HG02571 (cell line): ENCODE measurements around the gene SND1.

Source experiments
- ATAC-seq: cut with Tn5 transposase; IDR thresholded peaks from one replicate; pipeline ENCODE4 v1.9.1; 2021; ENCODE audit warnings: mild to moderate bottlenecking, moderate library complexity; ENCODE audit not compliant: unreplicated experiment

Gene SND1

DNA sequence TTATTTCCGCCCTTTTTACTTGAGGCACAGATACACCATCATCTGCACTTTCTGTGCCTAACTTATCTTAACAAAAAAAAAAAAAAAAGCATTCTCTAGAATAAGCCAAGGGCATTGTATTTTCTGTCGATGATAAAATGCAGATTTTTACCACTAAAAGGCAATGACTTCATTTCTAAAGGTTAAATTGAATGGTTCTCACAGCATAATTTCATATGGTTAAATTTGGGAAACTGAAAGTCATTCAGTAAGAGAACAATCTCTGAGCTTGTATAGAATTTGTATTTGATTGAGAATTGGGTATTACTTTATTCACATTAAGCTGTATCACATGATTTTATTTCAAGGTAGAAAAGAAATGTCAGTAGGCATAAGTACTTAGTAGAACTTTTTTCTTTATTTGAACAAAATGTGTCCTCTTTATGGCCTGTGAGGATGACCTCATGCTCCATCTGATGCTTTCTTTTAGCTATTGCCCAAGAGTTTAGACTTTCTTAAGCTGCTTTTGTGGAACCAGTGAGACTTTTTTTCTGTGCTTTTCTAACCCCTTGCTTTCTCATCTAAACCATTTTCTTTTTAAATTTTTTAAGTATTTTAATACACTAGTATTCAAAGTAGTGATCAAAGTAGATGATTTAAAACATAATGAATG lies 268.9 kb downstream of the SND1 start:
- no peak for ATAC-seq

GRCh38 chr7:127922656-127923055 lies 270.7 kb downstream of the SND1 start:
- no peak for ATAC-seq

DNA sequence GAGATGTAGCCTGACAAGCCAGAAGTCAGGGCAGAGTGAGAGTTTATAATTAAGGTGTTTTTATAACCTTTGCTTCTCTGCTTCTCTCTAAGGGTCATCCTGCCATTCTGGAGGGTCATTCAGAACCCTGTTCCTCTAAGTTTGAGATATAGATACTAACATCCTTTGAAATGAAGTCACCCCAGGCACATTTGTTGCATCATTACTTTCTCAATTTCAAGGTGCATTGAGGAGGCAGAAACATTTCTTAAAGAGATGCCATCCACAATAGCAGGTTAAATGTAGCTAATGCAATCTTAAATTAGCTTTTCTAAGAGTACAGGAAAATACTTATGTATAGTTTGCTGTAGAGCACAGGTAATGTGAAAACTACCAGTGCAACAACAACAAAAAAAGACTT lies 272.9 kb downstream of the SND1 start:
- no peak for ATAC-seq

GRCh38 chr7:127927348-127927696 lies 275.3 kb downstream of the SND1 start:
- no peak for ATAC-seq

GRCh38 chr7:127928222-127928621 lies 276.2 kb downstream of the SND1 start:
- ATAC-seq, result no peak

- ATAC-seq, result no peak
These were observed 276.9 kb downstream of the SND1 start for GRCh38 chr7:127928852-127929251.

DNA sequence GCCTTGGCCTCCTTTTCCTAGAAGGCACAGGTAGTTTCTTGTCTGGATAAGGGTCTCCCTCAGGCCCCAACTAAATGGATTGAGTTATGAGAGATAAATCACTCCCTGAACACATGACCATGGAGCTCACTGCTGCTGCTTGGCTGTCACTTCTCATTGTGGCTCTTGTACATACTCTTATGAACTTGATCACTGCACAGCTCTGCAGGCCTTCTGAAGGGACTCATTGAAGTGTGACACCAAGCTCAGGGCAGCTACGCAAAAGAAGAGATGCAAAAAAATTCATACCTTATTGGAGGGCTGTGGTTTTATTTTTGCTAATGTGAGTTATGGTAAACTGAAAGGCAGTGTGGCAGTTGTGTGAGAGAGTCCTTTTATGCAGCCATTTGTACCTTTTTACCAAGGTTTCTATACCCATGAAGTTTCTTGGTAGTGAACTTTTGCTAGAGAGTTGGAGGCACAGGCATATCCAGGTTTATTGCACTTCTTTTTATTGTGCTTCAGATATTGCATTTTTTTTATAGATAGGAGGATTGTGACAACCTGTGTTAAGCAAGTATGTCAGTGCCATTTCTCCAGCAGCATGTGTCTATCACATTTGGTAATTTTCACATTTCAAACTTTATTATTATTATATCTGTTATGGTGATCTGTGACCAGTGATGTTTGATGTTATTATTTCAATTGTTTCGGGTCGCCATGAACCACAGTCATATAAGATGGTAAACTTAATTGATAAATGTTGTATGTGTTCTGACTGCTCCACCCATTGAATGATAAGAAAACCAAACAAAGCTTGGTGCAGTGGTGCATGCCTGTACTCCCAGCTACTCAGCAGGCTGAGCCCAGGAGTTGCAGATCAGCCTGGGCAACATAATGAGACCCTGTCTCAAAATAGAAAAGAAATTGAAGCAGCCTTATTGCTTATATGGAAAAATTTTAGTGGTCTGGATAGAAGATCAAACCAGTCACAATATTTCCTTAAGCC lies 278.6 kb downstream of the SND1 start:
- ATAC-seq, result no peak

DNA sequence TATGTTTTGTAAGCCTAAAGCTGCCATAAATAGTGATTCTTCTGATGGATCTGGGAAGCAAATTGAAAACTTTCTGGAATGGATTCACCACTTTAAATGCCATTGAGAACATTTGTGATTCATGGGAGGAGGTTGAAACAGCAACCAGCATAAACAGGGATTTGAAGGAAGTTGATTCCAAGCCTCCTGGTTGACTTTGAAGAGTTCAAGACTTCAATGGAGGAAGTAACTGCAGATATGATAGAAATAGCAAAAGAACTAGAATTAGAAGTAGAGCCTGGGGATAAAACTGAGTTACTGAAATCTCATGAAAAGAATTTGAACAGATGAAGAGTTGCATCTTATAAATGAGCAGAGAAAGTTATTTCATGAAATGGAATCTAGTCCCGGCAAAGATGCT lies 280.1 kb downstream of the SND1 start:
- no peak for ATAC-seq

GRCh38 chr7:127932496-127932895 lies 280.5 kb downstream of the SND1 start:
- no peak for ATAC-seq

DNA sequence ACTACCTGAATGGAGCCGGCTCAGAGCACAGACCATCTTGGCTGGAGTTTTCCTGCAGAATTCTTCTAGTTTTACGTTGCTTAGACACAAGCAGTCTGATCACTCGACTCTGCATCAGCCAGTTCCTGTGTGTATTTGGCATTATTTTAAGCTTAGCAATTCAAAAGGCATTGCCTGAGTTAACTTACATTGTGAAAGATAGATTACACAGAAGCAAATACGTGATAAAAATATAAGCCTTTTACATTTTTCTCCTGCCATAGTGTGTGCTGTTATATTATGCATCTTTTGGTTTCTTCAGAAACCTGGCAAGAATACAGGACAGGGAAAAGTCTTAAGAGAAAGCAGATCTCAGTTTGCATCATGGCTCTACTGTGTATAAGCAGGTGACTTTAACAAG lies 281.2 kb downstream of the SND1 start:
- ATAC-seq, result no peak

DNA sequence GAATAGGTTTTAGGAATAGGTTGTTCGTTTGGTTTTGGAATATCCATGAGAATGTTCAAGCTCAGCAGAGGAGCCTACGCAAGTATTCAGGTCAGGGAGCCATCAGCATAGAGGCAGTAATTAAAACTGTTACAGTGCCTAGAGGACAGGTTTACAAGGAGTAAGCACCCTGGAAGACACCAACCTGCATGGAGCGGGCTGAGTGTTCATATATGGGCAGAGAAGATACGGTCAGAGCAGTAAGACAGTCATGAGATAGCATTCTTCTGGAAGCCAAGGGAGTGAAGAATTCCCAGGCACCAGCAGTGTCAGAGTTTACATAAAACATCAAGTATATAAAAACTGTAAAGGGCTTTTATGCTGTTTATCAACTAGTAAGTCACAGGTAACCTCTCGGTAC lies 282.7 kb downstream of the SND1 start:
- ATAC-seq, result no peak

- ATAC-seq, result no peak
These were observed 283.9 kb downstream of the SND1 start for GRCh38 chr7:127935847-127936376.

GRCh38 chr7:127937066-127937680 lies 285.2 kb downstream of the SND1 start:
- no peak for ATAC-seq

- ATAC-seq, result no peak
These were observed 286.6 kb downstream of the SND1 start for GRCh38 chr7:127938588-127938987.

- no peak for ATAC-seq
These were observed 288.6 kb downstream of the SND1 start for GRCh38 chr7:127940381-127941160.

DNA sequence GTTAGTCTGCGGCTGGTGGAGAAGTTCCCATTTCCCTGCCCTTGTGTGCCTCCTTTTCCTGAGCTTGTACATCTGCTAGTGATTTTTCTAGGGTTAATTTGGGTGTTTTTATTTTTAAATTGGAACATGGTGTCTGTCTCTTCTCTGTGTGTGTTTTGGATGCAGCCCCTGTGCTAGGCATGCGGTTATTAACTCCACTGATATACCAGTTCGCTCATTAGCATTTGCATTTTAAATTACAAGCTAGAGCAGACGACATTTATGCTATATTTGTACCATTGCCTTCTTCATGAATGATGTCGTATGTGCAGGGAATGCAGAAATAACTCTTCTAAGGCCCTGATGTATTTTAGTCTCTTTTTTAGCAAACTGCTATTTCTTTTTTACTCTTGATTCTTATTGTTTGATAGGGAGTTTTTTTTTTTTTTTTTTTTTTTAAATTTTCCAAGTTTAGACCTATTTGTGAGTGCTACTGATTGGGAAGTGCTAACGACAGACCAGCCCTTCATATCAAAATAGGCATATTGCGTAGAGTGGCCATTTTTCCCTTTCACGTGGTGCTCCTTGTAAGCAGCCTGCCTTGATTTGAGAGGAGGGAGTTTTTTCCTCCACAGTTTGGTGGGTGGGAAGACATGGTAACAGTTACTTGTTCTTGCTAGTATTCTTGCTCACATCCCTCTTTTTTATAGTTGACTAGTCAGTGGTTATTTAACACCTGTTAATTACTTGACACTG lies 289.6 kb downstream of the SND1 start:
- no peak for ATAC-seq

DNA sequence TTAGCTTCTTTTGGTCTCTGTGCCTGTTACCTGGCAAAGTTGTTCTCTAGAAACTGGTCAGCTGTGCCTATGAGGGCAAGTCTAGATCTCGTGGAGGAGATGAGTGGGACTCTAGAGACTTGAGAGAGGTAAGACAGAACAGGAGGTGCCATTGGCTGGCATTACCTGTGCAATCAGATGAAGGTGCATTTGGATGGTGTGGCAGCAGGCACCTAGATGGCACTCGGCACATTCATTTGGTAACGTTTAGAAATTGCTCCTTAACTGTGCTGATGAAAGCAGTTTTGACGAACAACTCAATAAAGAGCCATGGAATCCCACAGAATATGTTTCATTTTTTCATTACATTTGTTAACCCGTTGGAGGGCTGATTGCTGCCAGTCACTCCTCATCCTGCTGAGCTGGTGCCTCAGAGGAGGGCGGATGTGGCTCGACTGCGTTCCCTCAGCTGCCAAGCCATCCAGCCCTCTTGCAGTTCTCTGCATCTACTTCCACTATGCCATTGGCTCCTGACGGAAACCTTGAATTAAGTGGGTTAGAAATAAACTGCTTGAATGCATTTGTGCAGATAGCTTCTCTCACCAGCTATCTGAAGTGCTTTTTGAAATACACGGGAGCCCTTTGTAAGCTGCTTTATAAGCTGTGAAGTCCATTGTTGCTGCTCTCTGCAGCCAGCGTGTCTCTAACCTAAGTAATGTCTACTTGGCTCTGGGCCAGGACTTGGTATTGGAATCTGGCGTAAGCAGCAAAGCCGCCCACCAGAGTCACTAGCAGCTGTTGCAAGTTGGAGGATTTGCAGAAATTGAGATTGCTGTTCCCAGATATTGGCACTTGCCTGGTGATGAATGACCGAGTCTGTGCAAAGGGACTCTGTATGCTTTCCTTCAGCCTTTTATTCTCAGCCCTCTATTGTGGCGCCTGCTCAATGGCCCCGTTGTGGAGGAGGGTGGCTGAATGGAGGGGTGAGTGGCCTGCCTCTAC lies 291.8 kb downstream of the SND1 start:
- ATAC-seq, result no peak

- no peak for ATAC-seq
These were observed 294.1 kb downstream of the SND1 start for GRCh38 chr7:127946111-127946510.

GRCh38 chr7:127946847-127947246 lies 294.9 kb downstream of the SND1 start:
- no peak for ATAC-seq
